ENCODE results near the gene RANGAP1. TPM values are rescaled to one million over a fixed set of nuclear protein-coding genes. Genes with fewer than 3 reads are reported as not detected.

RANGAP1 gene
- total and polyA plus RNA-seq, 2 of the 8 experiments (the other 6 are each of a cell fraction or from before 2014, with no cell fraction given): 121 to 171 TPM

GRCh38 chr22:41286639-41287091, 678 bp upstream of the RANGAP1 start (continued):
- TF ChIP-seq BACH1 (IDR thresholded peaks at IDR 0.05; ENCODE audit: low read length): no peak
- no peak for TF ChIP-seq GTF2F1 (IDR thresholded peaks at IDR 0.05; ENCODE audit: borderline replicate concordance, low read depth, low read length)
- no peak for TF ChIP-seq KDM4A (IDR thresholded peaks at IDR 0.05; ENCODE audit: low read depth, low read length, severe bottlenecking)
- TF ChIP-seq SAP30 (IDR thresholded peaks at IDR 0.05; ENCODE audit: insufficient read depth, insufficient replicate concordance, low read length): no peak
